Suprapubic skin (tissue), 4 donors: ENCODE data around the gene PKP1. TPM values are rescaled to one million over a fixed set of nuclear protein-coding genes. Genes with fewer than 3 reads are reported as not detected.
A peak's percentile ranks its signal among the peaks of the same experiment; 100 is the strongest.

Source experiments
- DNase-seq, 2 donors: peaks; one replicate each; pipeline ENCODE4 v3.0.0-alpha.2; 2019; ENCODE audit warnings: low spot score in 2 of 2
- H3K27ac ChIP-seq: fragments of 200-600 bp; sonication (generic); one replicate; pipeline ENCODE4 v1.5.1; 2019
- H3K27me3 ChIP-seq: fragments of 200-600 bp; sonication (generic); one replicate; pipeline ENCODE4 v1.5.1; 2019
- H3K36me3 ChIP-seq: fragments of 200-600 bp; sonication (generic); one replicate; pipeline ENCODE4 v1.5.1; 2019
- H3K4me1 ChIP-seq: fragments of 200-600 bp; sonication (generic); one replicate; pipeline ENCODE4 v1.5.1; 2019
- H3K4me3 ChIP-seq: fragments of 200-600 bp; sonication (generic); one replicate; pipeline ENCODE4 v1.5.1; 2019; ENCODE audit warnings: mild to moderate bottlenecking
- H3K9me3 ChIP-seq: fragments of 200-600 bp; sonication (generic); one replicate; pipeline ENCODE4 v1.5.1; 2019
- EP300 ChIP-seq: sonication (generic); formaldehyde crosslinking; IDR thresholded peaks from one replicate; pipeline ENCODE4 v1.6.1; 2017; ENCODE audit warnings: antibody characterized with exemption
- POLR2A ChIP-seq, 2 donors: fragments of 450-650 bp; IDR thresholded peaks; one replicate each; pipeline ENCODE4 v1.6.1; 2017; ENCODE audit warnings: antibody characterized with exemption in 2 of 2, mild to moderate bottlenecking in 2 of 2, moderate library complexity in 2 of 2
- POLR2AphosphoS5 ChIP-seq, 3 donors: sonication (generic); formaldehyde crosslinking; IDR thresholded peaks; one replicate each; pipeline ENCODE4 v1.6.1; 2017; ENCODE audit warnings: antibody characterized with exemption in 3 of 3
- WGBS: methylation state at CpG from one replicate; pipeline ENCODE4 v1.1.5; 2018; 5-methylcytosine and 5-hydroxymethylcytosine counted together
- total RNA-seq, 4 donors: library from RNA; depleted of rRNA; stranded (reverse); fragments of >200 nt; gene quantifications; one replicate each; pipeline ENCODE4 v1.1.0, GENCODE V29; 2016
- TF ChIP-seq, protein P1 (sequence below), 2 donors: fragments of 200-600 bp in 1 of 2; fragments of 450-650 bp in 1 of 2; sonication (generic) in 1 of 2; IDR thresholded peaks; one replicate each; pipeline ENCODE4 v1.5.1; 2016 to 2019; ENCODE audit warnings: antibody characterized with exemption in 2 of 2, mild to moderate bottlenecking in 1 of 2, moderate library complexity in 1 of 2

Gene PKP1
- total RNA-seq, 4 donors from 2014 or later: 888 to 1,187 (median 1,096) TPM

DNA sequence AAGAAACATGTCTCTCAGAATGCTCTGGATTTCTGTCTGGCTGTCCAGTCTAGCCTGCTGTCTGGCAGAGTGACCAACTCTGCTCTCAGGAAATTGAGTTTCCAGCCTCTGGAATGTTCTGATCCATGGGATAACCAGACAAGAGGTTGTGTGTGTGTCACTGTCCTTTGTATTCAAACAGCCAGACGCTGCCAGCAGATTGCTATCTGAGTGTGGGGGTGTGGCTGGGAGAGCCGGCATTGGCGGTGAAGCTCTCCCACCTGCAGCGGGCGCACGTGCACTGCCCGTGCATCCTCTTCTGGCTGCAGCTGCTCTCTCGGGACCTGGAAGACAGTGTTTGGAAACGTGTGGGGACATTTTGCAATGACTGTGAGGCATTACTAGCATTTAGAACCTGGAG is 26.1 kb downstream of the PKP1 start:
- Histone ChIP-seq H3K36me3 (peaks cover 3% of the 10 kb centered on the region), H3K9me3 (no peaks in the 10 kb centered on the region), H3K27me3 (no peaks in the 10 kb centered on the region), H3K27ac (peak overlapping the region; percentile 89), H3K4me3 (no peak overlapping the region), H3K4me1 (peaks cover 97% of the 10 kb centered on the region)
- WGBS: no CpG with 5 or more reads among the region's 9 CpGs
- TF ChIP-seq POLR2AphosphoS5 (IDR thresholded peaks at IDR 0.05) (peak in 2 of 3 donors; percentile 82 to 96), EP300 (no peak)
- DNase-seq: peak; percentile 89 to 90

DNA sequence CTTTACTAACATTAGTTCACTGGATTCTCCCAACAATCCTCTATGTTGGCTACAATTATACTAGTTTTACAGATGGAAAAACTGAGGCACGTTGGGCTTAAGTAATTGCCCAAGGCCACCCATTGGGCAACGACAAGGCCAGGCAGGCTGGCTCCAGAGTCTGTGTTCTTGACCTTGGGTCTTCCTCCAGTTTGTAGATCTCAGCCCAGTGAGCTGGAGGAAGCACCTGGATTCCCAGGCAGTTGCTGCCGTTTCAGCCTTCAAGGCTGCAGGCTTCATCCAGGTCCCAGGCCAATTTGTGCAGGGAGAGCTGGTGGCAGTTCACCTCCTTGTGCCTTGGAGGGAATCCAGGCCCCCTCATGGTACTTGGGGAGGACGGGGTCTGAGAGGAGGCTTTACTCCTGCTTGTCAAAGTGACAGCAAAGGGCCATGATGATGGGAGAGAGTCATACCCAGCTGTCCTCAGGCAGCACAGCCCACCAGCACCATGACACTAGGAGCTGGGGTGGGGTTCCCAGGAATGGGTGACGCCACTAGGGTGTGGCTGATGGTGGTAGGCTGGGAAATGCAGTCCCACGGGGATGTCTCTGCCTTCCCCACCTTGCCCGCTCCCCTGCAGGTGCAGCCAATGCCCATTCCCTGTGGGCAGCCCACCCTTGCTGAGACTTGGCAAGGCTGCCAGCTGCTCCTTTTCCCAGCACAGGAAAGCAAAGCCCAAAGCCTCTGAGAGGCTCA is 27.1 kb downstream of the PKP1 start:
- peaks cover 96% of the 10 kb centered on the region for H3K4me1 ChIP-seq
- no peaks in the 10 kb centered on the region for H3K9me3 ChIP-seq
- TF ChIP-seq POLR2AphosphoS5 (IDR thresholded peaks at IDR 0.05): peak in 1 of 3 donors; percentile 31
- TF ChIP-seq POLR2A (IDR thresholded peaks at IDR 0.05): no peak
- no peak overlapping the region for H3K4me3 ChIP-seq
- WGBS: 56% methylated on average over 6 of the region's 7 CpGs
- DNase-seq: no peak
- H3K27me3 ChIP-seq: no peaks in the 10 kb centered on the region
- H3K27ac ChIP-seq: peak overlapping the region; percentile 89
- peaks cover 10% of the 10 kb centered on the region for H3K36me3 ChIP-seq

DNA sequence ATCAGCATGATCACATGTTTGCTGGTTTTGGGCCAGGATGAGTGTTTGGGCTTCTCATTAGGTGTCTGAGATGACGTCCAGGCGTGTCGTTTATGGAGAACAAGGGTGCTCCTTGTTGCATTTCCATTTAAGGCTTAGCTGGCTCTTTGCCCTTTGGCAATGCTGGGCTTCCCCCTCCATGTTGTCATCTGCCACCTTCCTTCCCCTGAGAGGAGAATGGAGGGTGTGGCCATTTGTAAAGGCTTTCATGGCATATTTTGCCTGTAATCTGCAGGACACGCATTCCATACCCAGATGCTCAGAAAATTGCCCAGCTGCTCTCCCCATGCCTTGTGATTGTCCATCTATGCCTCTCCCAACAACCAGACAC is 27.7 kb downstream of the PKP1 start:
- peak overlapping the region; percentile 89 for H3K27ac ChIP-seq
- H3K9me3 ChIP-seq: no peaks in the 10 kb centered on the region
- 49% methylated on average over 4 of the region's 4 CpGs for whole genome bisulfite sequencing
- H3K4me3 ChIP-seq: no peak overlapping the region
- H3K27me3 ChIP-seq: no peaks in the 10 kb centered on the region
- peaks cover 10% of the 10 kb centered on the region for H3K36me3 ChIP-seq
- peaks cover 92% of the 10 kb centered on the region for H3K4me1 ChIP-seq
- TF ChIP-seq EP300 (no peak), POLR2AphosphoS5 (IDR thresholded peaks at IDR 0.05) (peak in 1 of 3 donors; percentile 16)
- no peak for DNase-seq

DNA sequence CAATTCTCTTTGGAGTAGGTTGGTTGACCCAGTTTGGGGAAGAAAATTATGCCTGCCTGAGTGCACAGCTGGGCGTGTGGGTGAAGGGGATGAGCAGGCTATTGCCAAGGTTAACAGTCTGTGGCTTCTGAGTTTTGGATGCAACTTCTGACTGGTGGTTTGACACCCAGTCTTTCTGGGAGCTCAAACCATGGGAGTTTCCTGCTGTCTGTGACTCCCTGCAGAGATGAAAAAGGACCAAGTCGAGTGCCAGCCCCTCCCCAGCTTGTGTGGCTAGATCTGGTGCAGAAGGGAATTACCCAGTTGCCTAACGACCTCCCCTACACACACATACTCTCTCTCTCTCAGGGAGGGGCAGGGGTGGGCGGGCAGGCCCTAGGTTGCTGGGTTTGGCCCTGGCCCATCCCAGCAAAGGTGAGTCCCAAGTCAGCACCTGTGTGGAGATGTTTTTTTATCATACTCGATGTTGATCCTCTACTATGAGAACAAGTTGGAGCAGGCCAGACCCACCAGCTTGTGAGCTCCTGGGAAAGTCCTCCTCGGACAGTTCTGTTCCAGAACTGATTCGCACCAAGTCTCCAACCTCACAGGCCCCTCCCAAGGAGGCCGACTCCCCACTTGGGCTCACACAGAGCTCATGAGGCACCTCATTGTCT is 28.2 kb downstream of the PKP1 start:
- Histone ChIP-seq H3K36me3 (peaks cover 13% of the 10 kb centered on the region), H3K4me3 (no peak overlapping the region), H3K27ac (peak overlapping the region; percentile 89), H3K27me3 (no peaks in the 10 kb centered on the region), H3K4me1 (peaks cover 92% of the 10 kb centered on the region), H3K9me3 (no peaks in the 10 kb centered on the region)
- TF ChIP-seq POLR2AphosphoS5 (IDR thresholded peaks at IDR 0.05) (no peak), POLR2A (IDR thresholded peaks at IDR 0.05) (no peak), EP300 (no peak)
- TF ChIP-seq, protein P1, sequence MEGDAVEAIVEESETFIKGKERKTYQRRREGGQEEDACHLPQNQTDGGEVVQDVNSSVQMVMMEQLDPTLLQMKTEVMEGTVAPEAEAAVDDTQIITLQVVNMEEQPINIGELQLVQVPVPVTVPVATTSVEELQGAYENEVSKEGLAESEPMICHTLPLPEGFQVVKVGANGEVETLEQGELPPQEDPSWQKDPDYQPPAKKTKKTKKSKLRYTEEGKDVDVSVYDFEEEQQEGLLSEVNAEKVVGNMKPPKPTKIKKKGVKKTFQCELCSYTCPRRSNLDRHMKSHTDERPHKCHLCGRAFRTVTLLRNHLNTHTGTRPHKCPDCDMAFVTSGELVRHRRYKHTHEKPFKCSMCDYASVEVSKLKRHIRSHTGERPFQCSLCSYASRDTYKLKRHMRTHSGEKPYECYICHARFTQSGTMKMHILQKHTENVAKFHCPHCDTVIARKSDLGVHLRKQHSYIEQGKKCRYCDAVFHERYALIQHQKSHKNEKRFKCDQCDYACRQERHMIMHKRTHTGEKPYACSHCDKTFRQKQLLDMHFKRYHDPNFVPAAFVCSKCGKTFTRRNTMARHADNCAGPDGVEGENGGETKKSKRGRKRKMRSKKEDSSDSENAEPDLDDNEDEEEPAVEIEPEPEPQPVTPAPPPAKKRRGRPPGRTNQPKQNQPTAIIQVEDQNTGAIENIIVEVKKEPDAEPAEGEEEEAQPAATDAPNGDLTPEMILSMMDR (IDR thresholded peaks at IDR 0.05): no peak
- DNase-seq: no peak
- 27% methylated on average over 8 of the region's 8 CpGs for WGBS

DNA sequence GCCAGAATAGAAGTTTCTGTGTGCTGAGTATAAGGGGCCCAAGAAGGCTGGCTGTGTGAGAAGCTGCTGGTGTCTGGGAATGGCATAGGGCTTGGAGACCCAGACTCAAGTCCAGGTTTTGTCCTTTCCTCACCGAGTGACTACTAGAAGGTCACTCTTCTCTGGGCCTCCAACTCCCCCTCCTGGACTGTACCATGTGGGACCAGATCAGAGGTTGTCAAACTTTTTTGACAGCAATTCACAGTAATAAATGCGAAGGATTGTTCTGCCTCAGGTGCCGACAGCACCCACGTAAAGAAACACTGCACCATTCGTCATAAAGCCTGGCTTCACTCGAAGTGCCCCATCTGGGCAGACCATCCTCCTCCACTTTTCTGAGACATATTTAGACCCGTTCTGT is 29.0 kb downstream of the PKP1 start:
- WGBS: 45% methylated on average over 7 of the region's 7 CpGs
- peak overlapping the region; percentile 89 for H3K27ac ChIP-seq
- no peak for DNase-seq
- no peaks in the 10 kb centered on the region for H3K9me3 ChIP-seq
- peaks cover 18% of the 10 kb centered on the region for H3K36me3 ChIP-seq
- no peak overlapping the region for H3K4me3 ChIP-seq
- TF ChIP-seq POLR2A (IDR thresholded peaks at IDR 0.05): no peak
- TF ChIP-seq, protein P1 (IDR thresholded peaks at IDR 0.05): no peak
- TF ChIP-seq EP300: no peak
- TF ChIP-seq POLR2AphosphoS5 (IDR thresholded peaks at IDR 0.05): no peak
- H3K4me1 ChIP-seq: peaks cover 91% of the 10 kb centered on the region
- H3K27me3 ChIP-seq: no peaks in the 10 kb centered on the region

DNA sequence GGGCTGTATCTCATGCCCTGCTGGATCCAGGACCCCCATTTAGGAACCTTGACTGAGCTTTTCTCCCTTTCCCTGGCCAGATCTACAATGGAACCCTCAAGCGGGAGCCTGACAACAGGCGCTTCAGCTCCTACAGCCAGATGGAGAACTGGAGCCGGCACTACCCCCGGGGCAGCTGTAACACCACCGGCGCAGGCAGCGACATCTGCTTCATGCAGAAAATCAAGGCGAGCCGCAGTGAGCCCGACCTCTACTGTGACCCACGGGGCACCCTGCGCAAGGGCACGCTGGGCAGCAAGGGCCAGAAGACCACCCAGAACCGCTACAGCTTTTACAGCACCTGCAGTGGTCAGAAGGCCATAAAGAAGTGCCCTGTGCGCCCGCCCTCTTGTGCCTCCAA is 29.8 kb downstream of the PKP1 start:
- no peak for DNase-seq
- Histone ChIP-seq H3K9me3 (no peaks in the 10 kb centered on the region), H3K4me3 (no peak overlapping the region), H3K27ac (peak overlapping the region; percentile 89), H3K4me1 (peaks cover 89% of the 10 kb centered on the region), H3K27me3 (no peaks in the 10 kb centered on the region), H3K36me3 (peaks cover 24% of the 10 kb centered on the region)
- TF ChIP-seq POLR2A (IDR thresholded peaks at IDR 0.05) (no peak), POLR2AphosphoS5 (IDR thresholded peaks at IDR 0.05) (no peak), EP300 (no peak)
- TF ChIP-seq, protein P1 (IDR thresholded peaks at IDR 0.05): no peak
- 84% methylated on average over 13 of the region's 16 CpGs for WGBS
